PC-3 (cell line): Measurements from ENCODE around the gene PYGM. TPM values are rescaled to one million over a fixed set of nuclear protein-coding genes. Genes with fewer than 3 reads are reported as not detected.

Experiments
- ATAC-seq: fragments of 200-7000 bp; cut with Tn5 transposase; 2 replicates; pipeline ENCODE4 v1.9.1; 2020; ENCODE audit warnings: mild to moderate bottlenecking, moderate library complexity
- BruUV-seq: library from RNA; stranded (reverse); fragments of 400-500 nt; replicated peaks from 2 replicates; lab custom pipeline; 2021; lab: Mats Ljungman, UMichigan
- CTCF ChIA-PET: fragments of 300-600 bp; sonication (Branson Sonifier 250); formaldehyde crosslinking; loops from one replicate; lab custom pipeline; 2022; ENCODE audit warnings: antibody characterized with exemption; lab: Charles Lee
- POLR2A ChIA-PET: fragments of 300-600 bp; sonication (Branson Sonifier 250); formaldehyde crosslinking; loops from one replicate; lab custom pipeline; 2022; ENCODE audit warnings: antibody characterized with exemption; ENCODE audit not compliant: unreplicated experiment; lab: Charles Lee
- DNase-seq: peaks from one replicate; pipeline ENCODE4 v3.0.0-alpha.2; 2015
- H2AFZ ChIP-seq: fragments of 300-600 bp; sonication (generic); 2 replicates; pipeline ENCODE4 v1.6.0; 2016; ENCODE audit warnings: antibody characterized with exemption, low read length
- H3F3A ChIP-seq: fragments of 300-600 bp; sonication (generic); one replicate; pipeline ENCODE4 v1.6.0; 2017; ENCODE audit warnings: antibody characterized with exemption, low read length, control low read depth, mild to moderate bottlenecking; ENCODE audit not compliant: unreplicated experiment
- H3K27ac ChIP-seq: fragments of 300-600 bp; sonication (generic); 2 replicates; pipeline ENCODE4 v1.5.1; 2016; ENCODE audit warnings: mild to moderate bottlenecking, low read length
- H3K27me3 ChIP-seq: fragments of 300-600 bp; sonication (generic); 2 replicates; pipeline ENCODE4 v1.6.1; 2016; ENCODE audit warnings: low read length, mixed read lengths
- H3K36me3 ChIP-seq: fragments of 300-600 bp; sonication (generic); 2 replicates; pipeline ENCODE4 v1.6.1; 2016; ENCODE audit warnings: low read depth, mixed run types, low read length, mixed read lengths
- H3K4me1 ChIP-seq: fragments of 300-600 bp; sonication (generic); 2 replicates; pipeline ENCODE4 v1.5.1; 2016; ENCODE audit warnings: low read length; ENCODE audit not compliant: insufficient read depth
- H3K4me2 ChIP-seq: fragments of 300-600 bp; sonication (generic); 2 replicates; pipeline ENCODE4 v1.6.0; 2016; ENCODE audit warnings: low read length
- H3K4me3 ChIP-seq: fragments of 300-600 bp; sonication (generic); 2 replicates; pipeline ENCODE4 v1.5.1; 2016; ENCODE audit warnings: mild to moderate bottlenecking, low read length, mixed read lengths
- H3K79me2 ChIP-seq: fragments of 300-600 bp; sonication (generic); 2 replicates; pipeline ENCODE4 v1.6.1; 2017; ENCODE audit warnings: low read length, mixed read lengths
- H3K9ac ChIP-seq: fragments of 300-600 bp; sonication (generic); 2 replicates; pipeline ENCODE4 v1.6.0; 2016; ENCODE audit warnings: mild to moderate bottlenecking, low read length
- H3K9me2 ChIP-seq: fragments of 300-600 bp; sonication (generic); replicated peaks from 2 replicates; pipeline ENCODE4 v1.6.1; 2016; ENCODE audit warnings: mixed run types, low read length, mixed read lengths
- H3K9me3 ChIP-seq: fragments of 300-600 bp; sonication (generic); 2 replicates; pipeline ENCODE4 v1.6.1; 2016; ENCODE audit warnings: low read length, mixed read lengths
- H4K20me1 ChIP-seq: fragments of 300-600 bp; sonication (generic); 2 replicates; pipeline ENCODE4 v1.6.1; 2016; ENCODE audit warnings: low read length, mixed read lengths
- EZH2 ChIP-seq: fragments of 300-600 bp; sonication (generic); IDR thresholded peaks from one replicate; pipeline ENCODE4 v1.6.1; 2017; ENCODE audit warnings: antibody characterized with exemption, mild to moderate bottlenecking, low read length; ENCODE audit not compliant: unreplicated experiment
- EZH2phosphoT487 ChIP-seq: fragments of 300-600 bp; sonication (generic); IDR thresholded peaks from 2 replicates; pipeline ENCODE4 v1.6.1; 2018; ENCODE audit warnings: mild to moderate bottlenecking, antibody characterized with exemption, low read length, borderline replicate concordance
- intact Hi-C: fragments of 100-400 bp; cut with micrococcal nuclease; formaldehyde crosslinking; loops from 2 replicates; pipeline ENCODE4 v1.9.0; 2023
- total RNA-seq: library from RNA; depleted of rRNA; stranded (reverse); fragments of >200 nt; gene quantifications from 2 replicates; pipeline ENCODE4 v1.2.3, GENCODE V29; 2014
- TF ChIP-seq, protein P1 (sequence below): fragments of 300-600 bp; sonication (generic); conservative IDR thresholded peaks from 2 replicates; pipeline ENCODE4 v1.5.1; 2017; ENCODE audit warnings: antibody characterized with exemption, low read depth, mild to moderate bottlenecking, low read length

The PYGM gene
- total RNA-seq, 1 experiment from 2014 or later = 0.95 TPM

GRCh38 chr11:64758330-64759079 is 1.3 kb downstream of the PYGM start:
- Histone ChIP-seq H3K4me2 (no peak overlapping the region), H3F3A (peaks cover 20% of the 10 kb centered on the region), H3K4me1 (no peaks in the 10 kb centered on the region), H2AFZ (no peak overlapping the region), H3K9ac (no peak overlapping the region), H3K27ac (no peak overlapping the region), H3K36me3 (peaks cover 11% of the 10 kb centered on the region), H3K4me3 (no peak overlapping the region), H3K27me3 (no peaks in the 10 kb centered on the region), H3K9me2 (no peaks in the 10 kb centered on the region), H3K9me3 (no peaks in the 10 kb centered on the region), H4K20me1 (peaks cover 9% of the 10 kb centered on the region), H3K79me2 (no peaks in the 10 kb centered on the region)
- CTCF ChIA-PET = no interaction called here
- TF ChIP-seq, protein P1, sequence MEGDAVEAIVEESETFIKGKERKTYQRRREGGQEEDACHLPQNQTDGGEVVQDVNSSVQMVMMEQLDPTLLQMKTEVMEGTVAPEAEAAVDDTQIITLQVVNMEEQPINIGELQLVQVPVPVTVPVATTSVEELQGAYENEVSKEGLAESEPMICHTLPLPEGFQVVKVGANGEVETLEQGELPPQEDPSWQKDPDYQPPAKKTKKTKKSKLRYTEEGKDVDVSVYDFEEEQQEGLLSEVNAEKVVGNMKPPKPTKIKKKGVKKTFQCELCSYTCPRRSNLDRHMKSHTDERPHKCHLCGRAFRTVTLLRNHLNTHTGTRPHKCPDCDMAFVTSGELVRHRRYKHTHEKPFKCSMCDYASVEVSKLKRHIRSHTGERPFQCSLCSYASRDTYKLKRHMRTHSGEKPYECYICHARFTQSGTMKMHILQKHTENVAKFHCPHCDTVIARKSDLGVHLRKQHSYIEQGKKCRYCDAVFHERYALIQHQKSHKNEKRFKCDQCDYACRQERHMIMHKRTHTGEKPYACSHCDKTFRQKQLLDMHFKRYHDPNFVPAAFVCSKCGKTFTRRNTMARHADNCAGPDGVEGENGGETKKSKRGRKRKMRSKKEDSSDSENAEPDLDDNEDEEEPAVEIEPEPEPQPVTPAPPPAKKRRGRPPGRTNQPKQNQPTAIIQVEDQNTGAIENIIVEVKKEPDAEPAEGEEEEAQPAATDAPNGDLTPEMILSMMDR = no peak
- TF ChIP-seq EZH2 = no peak
- no peak for TF ChIP-seq EZH2phosphoT487
- no peak for ATAC-seq
- POLR2A ChIA-PET = no interaction called here
- BruUV-seq = no TSS peak
- no peak for DNase-seq
- intact Hi-C loops = no loop called here

DNA sequence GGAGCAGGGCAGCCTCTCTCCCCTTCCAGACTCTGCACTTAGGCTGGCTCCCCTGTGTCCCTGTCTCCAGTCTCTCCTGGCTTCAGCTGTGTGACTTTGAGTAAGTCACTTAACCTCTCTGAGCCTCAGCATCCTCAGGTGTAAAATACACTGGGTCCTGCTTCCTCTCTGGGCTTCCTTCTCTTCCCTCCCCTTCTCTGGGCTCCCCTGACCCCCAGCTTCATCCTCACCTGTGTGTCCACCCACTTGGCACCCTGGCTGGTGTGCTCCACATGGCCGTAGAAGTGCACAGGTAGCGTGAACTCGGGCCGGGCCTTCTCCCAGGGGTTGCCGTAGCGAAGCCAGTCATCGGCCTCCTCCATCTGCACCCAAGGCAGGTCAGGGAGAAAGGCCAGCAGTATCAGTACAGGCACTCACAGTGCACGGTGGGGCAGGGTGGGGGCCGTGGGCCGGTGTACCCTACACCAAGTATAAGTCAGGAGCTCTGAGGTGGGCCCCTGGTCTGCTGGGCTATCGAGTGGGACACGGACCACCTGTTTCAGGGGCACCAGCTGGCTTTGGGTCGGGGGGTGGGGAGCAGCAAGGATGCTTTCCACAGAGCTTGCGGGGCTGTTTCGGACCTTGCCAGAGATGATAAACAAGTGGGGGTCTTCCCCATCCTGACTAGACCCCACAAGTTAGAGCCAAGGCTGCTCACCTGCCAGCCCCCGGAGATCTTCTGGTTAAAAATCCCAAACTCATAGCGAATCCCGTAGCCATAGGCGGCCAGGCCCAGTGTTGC is 2.0 kb downstream of the PYGM start:
- Histone ChIP-seq H3K27me3 (no peaks in the 10 kb centered on the region), H4K20me1 (0 out of 2 replicates have a peak, but pooled peaks cover under 1% of the 10 kb centered on the region), H3K27ac (no peak overlapping the region), H3K9me3 (no peaks in the 10 kb centered on the region), H2AFZ (no peak overlapping the region), H3K4me2 (no peak overlapping the region), H3K4me1 (no peaks in the 10 kb centered on the region), H3K79me2 (no peaks in the 10 kb centered on the region), H3K9ac (no peak overlapping the region), H3K9me2 (no peaks in the 10 kb centered on the region), H3F3A (peaks cover 13% of the 10 kb centered on the region), H3K4me3 (no peak overlapping the region), H3K36me3 (peaks cover 4% of the 10 kb centered on the region)
- no peak for DNase-seq
- POLR2A ChIA-PET = no interaction called here
- no TSS peak for BruUV-seq
- CTCF ChIA-PET = no interaction called here
- intact Hi-C loops = no loop called here
- ATAC-seq = no peak
- TF ChIP-seq, protein P1 = no peak
- no peak for TF ChIP-seq EZH2
- TF ChIP-seq EZH2phosphoT487 = no peak
